Breast epithelium (tissue), 4 donors: ENCODE data around the gene URI1. TPM values are rescaled to one million over a fixed set of nuclear protein-coding genes. Genes with fewer than 3 reads are reported as not detected.

Source experiments
- DNase-seq, 2 donors: peaks; one replicate each; pipeline ENCODE4 v3.0.0-alpha.2; 2019; ENCODE audit warnings: low spot score in 2 of 2
- H3K27ac ChIP-seq, 2 donors: fragments of 200-600 bp; sonication (generic) in 1 of 2; one replicate each; pipeline ENCODE4 v1.5.1; 2016 to 2019; ENCODE audit warnings: mild to moderate bottlenecking in 1 of 2
- H3K27me3 ChIP-seq, 2 donors: fragments of 200-600 bp; sonication (generic) in 1 of 2; one replicate each; pipeline versions ENCODE4 v1.5.1 to v1.6.0; 2017 to 2019; ENCODE audit warnings: control low read depth in 1 of 2, mild to moderate bottlenecking in 1 of 2
- H3K36me3 ChIP-seq: fragments of 200-600 bp; one replicate; pipeline ENCODE4 v1.5.1; 2019
- H3K4me1 ChIP-seq, 2 donors: fragments of 200-600 bp; sonication (generic); one replicate each; pipeline ENCODE4 v1.5.1; 2016 to 2019; ENCODE audit warnings: control low read depth in 1 of 2
- H3K4me3 ChIP-seq, 3 donors: fragments of 200-600 bp; sonication (generic); 1 replicate in 2 of 3; 2 replicates in 1 of 3; pipeline ENCODE4 v1.5.1; 2016 to 2019; ENCODE audit warnings: mild to moderate bottlenecking in 3 of 3, moderate library complexity in 2 of 3
- H3K9me3 ChIP-seq, 2 donors: fragments of 200-600 bp; sonication (generic) in 1 of 2; one replicate each; pipeline ENCODE4 v1.5.1; 2016 to 2019; ENCODE audit warnings: control low read depth in 1 of 2
- CTCF ChIP-seq, 3 donors: fragments of 450-650 bp; IDR thresholded peaks; one replicate each; pipeline ENCODE4 v1.5.1; 2016 to 2017; ENCODE audit warnings: antibody characterized with exemption in 3 of 3, mild to moderate bottlenecking in 3 of 3, moderate library complexity in 3 of 3
- POLR2A ChIP-seq: fragments of 450-650 bp; IDR thresholded peaks from one replicate; pipeline ENCODE4 v1.6.1; 2016; ENCODE audit warnings: antibody characterized with exemption, mild to moderate bottlenecking, moderate library complexity
- POLR2AphosphoS5 ChIP-seq, 3 donors: sonication (generic); formaldehyde crosslinking; IDR thresholded peaks; one replicate each; pipeline ENCODE4 v1.6.1; 2017; ENCODE audit warnings: antibody characterized with exemption in 3 of 3
- intact Hi-C: fragments of 100-400 bp; cut with DNase I; formaldehyde crosslinking; loops from one replicate; pipeline ENCODE4 v1.15.1; 2023; ENCODE audit warnings: low total_unique reads
- total RNA-seq, 3 donors: library from RNA; depleted of rRNA; stranded (reverse); fragments of >200 nt; gene quantifications; one replicate each; pipeline ENCODE4 v1.1.0, GENCODE V29; 2016

URI1 gene
- total RNA-seq, 3 donors from 2014 or later, result 61.0 to 78.2 (median 61.6) TPM

DNA sequence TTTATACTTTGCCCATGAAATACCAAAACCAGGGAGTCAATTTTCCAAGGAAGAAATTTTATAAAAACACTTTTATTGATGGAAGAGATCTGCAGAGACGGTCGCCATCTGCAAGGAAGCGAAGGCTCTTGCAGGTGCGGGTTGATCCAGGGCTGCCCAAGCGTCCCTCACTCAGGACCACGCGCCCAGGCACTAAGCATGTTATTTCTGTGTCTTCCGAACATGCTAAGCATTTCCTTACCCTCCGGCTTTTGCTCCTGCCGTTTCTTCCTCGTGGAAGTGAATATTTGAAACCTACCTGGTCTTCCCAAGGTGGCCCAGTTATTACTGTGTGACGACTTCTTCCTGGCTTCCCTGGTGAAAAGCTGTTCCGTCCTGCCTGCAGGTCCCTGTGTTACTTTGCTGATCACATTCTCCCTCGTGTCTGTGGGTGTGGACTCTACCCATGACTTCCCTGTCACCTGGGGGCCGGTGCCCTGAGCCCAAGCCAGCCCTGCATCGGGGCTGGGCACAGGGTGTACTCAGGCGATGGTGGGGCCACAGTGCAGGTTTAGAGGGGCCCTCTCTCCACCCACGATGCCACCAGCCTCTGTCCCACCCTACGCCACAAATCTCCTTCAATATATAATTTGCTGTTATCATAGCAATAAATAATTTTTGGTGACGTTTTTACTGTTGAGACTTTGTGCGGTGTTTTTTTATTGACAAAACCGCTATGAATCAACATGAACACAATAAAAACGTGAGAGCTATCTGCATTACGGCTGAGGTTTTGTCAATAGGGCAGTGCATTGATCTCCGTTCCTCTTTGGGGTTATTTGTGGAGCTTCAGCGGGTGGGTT is 119.4 kb downstream of the URI1 start:
- Histone ChIP-seq H3K27ac (no peak overlapping the region), H3K27me3 (peaks cover 0 to 31% of the 10 kb centered on the region in 2 donors), H3K36me3 (no peaks in the 10 kb centered on the region), H3K4me1 (no peaks in the 10 kb centered on the region), H3K4me3 (no peak overlapping the region), H3K9me3 (no peaks in the 10 kb centered on the region)
- DNase-seq, result no peak
- intact Hi-C loops, result loop anchor here (5.0 kb wide), 1 partner anchor 1291 kb away; no protein-coding TSS in a partner anchor
- TF ChIP-seq POLR2AphosphoS5 (IDR thresholded peaks at IDR 0.05) (no peak), POLR2A (no peak), CTCF (IDR thresholded peaks at IDR 0.05) (no peak)

- peaks cover 0 to 31% of the 10 kb centered on the region in 2 donors for H3K27me3 ChIP-seq
- TF ChIP-seq POLR2AphosphoS5 (IDR thresholded peaks at IDR 0.05), result no peak
- no peak for TF ChIP-seq POLR2A
- no peak for TF ChIP-seq CTCF (IDR thresholded peaks at IDR 0.05)
- no peak overlapping the region for H3K27ac ChIP-seq
- no peaks in the 10 kb centered on the region for H3K4me1 ChIP-seq
- H3K36me3 ChIP-seq, result no peaks in the 10 kb centered on the region
- H3K9me3 ChIP-seq, result no peaks in the 10 kb centered on the region
- intact Hi-C loops, result loop anchor here (5.0 kb wide), 1 partner anchor 1290 kb away; no protein-coding TSS in a partner anchor
- no peak for DNase-seq
- no peak overlapping the region for H3K4me3 ChIP-seq
Measured at GRCh38 chr19:30062065-30062906, 120.2 kb downstream of the URI1 start.

GRCh38 chr19:30062907-30063649 is 121.0 kb downstream of the URI1 start:
- no peak overlapping the region for H3K4me3 ChIP-seq
- intact Hi-C loops, result loop anchor here (5.0 kb wide), 1 partner anchor 1289 kb away; no protein-coding TSS in a partner anchor
- TF ChIP-seq CTCF (IDR thresholded peaks at IDR 0.05) (no peak), POLR2A (no peak), POLR2AphosphoS5 (IDR thresholded peaks at IDR 0.05) (no peak)
- no peaks in the 10 kb centered on the region for H3K4me1 ChIP-seq
- H3K27me3 ChIP-seq, result peaks cover 0 to 31% of the 10 kb centered on the region in 2 donors
- no peak overlapping the region for H3K27ac ChIP-seq
- H3K36me3 ChIP-seq, result no peaks in the 10 kb centered on the region
- no peak for DNase-seq
- H3K9me3 ChIP-seq, result no peaks in the 10 kb centered on the region

GRCh38 chr19:30063650-30064347 is 121.8 kb downstream of the URI1 start:
- Histone ChIP-seq H3K27ac (no peak overlapping the region), H3K9me3 (no peaks in the 10 kb centered on the region), H3K4me1 (no peaks in the 10 kb centered on the region), H3K4me3 (peak overlapping the region in 2 of 3 donors; percentile 13 to 33), H3K36me3 (no peaks in the 10 kb centered on the region), H3K27me3 (peaks cover 0 to 31% of the 10 kb centered on the region in 2 donors)
- DNase-seq, result no peak
- no peak for TF ChIP-seq POLR2A
- intact Hi-C loops, result loop anchor here (5.0 kb wide), 1 partner anchor 1289 kb away; no protein-coding TSS in a partner anchor

GRCh38 chr19:30064348-30064699 is 122.3 kb downstream of the URI1 start:
- Histone ChIP-seq H3K36me3 (no peaks in the 10 kb centered on the region), H3K27ac (no peak overlapping the region), H3K4me1 (no peaks in the 10 kb centered on the region), H3K27me3 (peaks cover 0 to 31% of the 10 kb centered on the region in 2 donors), H3K9me3 (no peaks in the 10 kb centered on the region), H3K4me3 (peak overlapping the region in 2 of 3 donors; percentile 13 to 33)
- DNase-seq, result no peak
- intact Hi-C loops, result loop anchor here (5.0 kb wide), 1 partner anchor 1288 kb away; no protein-coding TSS in a partner anchor
- no peak for TF ChIP-seq CTCF (IDR thresholded peaks at IDR 0.05)
- TF ChIP-seq POLR2A, result no peak
- TF ChIP-seq POLR2AphosphoS5 (IDR thresholded peaks at IDR 0.05), result no peak
